A673 (cell line): Measurements from ENCODE around the gene DNAJB13. TPM values are rescaled to one million over a fixed set of nuclear protein-coding genes. Genes with fewer than 3 reads are reported as not detected.

Source experiments
- BruUV-seq: library from RNA; stranded (reverse); fragments of 400-500 nt; replicated peaks from 2 replicates; lab custom pipeline; 2021; lab: Mats Ljungman, UMichigan
- CTCF ChIA-PET: fragments of 300-600 bp; sonication (Branson Sonifier 250); formaldehyde crosslinking; loops from one replicate; lab custom pipeline; 2022; ENCODE audit warnings: antibody characterized with exemption; lab: Charles Lee
- POLR2A ChIA-PET: fragments of 300-600 bp; sonication (Branson Sonifier 250); formaldehyde crosslinking; loops from one replicate; lab custom pipeline; 2022; ENCODE audit warnings: antibody characterized with exemption; ENCODE audit not compliant: low non-redundant PET; lab: Charles Lee
- DNase-seq: peaks from one replicate; pipeline ENCODE4 v3.0.0-alpha.2; 2015; ENCODE audit warnings: low spot score
- H3K27ac ChIP-seq: fragments of 200-600 bp; sonication (generic); 2 replicates; pipeline ENCODE4 v1.5.1; 2016; ENCODE audit warnings: mixed run types, low read depth, mild to moderate bottlenecking, mixed read lengths, antibody characterized with exemption, low read length; ENCODE audit not compliant: poor library complexity, severe bottlenecking
- H3K27me3 ChIP-seq: fragments of 200-600 bp; sonication (generic); replicated peaks from 2 replicates; pipeline ENCODE4 v1.6.1; 2017; ENCODE audit warnings: mixed run types, low read depth, mild to moderate bottlenecking, mixed read lengths, antibody characterized with exemption, low read length; ENCODE audit not compliant: insufficient read depth, poor library complexity
- H3K36me3 ChIP-seq: fragments of 200-600 bp; sonication (generic); 2 replicates; pipeline ENCODE4 v1.6.1; 2016; ENCODE audit warnings: mixed run types, mild to moderate bottlenecking, mixed read lengths, antibody characterized with exemption, low read length; ENCODE audit not compliant: insufficient read depth, poor library complexity, severe bottlenecking
- H3K4me1 ChIP-seq: fragments of 200-600 bp; sonication (generic); 2 replicates; pipeline ENCODE4 v1.6.1; 2017; ENCODE audit warnings: mixed run types, mild to moderate bottlenecking, mixed read lengths, antibody characterized with exemption, low read length; ENCODE audit not compliant: insufficient read depth, poor library complexity, severe bottlenecking
- H3K4me3 ChIP-seq: fragments of 200-600 bp; sonication (generic); 2 replicates; pipeline ENCODE4 v1.5.1; 2016; ENCODE audit warnings: low read depth, mixed run types, mild to moderate bottlenecking, mixed read lengths, low read length; ENCODE audit not compliant: poor library complexity, severe bottlenecking
- H3K9me3 ChIP-seq: fragments of 200-600 bp; sonication (generic); 2 replicates; pipeline ENCODE4 v1.6.1; 2016; ENCODE audit warnings: mixed run types, low read depth, mild to moderate bottlenecking, mixed read lengths, antibody characterized with exemption, low read length; ENCODE audit not compliant: poor library complexity, severe bottlenecking
- EZH2 ChIP-seq: fragments of 200-600 bp; sonication (generic); IDR thresholded peaks from 2 replicates; pipeline ENCODE4 v1.6.1; 2017; ENCODE audit warnings: borderline replicate concordance, low read depth, mild to moderate bottlenecking, mixed read lengths, antibody characterized with exemption, low read length; ENCODE audit not compliant: poor library complexity, severe bottlenecking
- intact Hi-C: fragments of 100-400 bp; cut with micrococcal nuclease; formaldehyde crosslinking; loops from one replicate; pipeline ENCODE4 v1.10.0; 2022; ENCODE audit not compliant: unreplicated experiment
- total RNA-seq: library from RNA; stranded (reverse); gene quantifications from 2 replicates; pipeline ENCODE4 v1.2.3, GENCODE V29; 2021
- TF ChIP-seq, protein P1 (sequence below): fragments of 300-800, 200-600 bp; sonication (generic); conservative IDR thresholded peaks from 2 replicates; pipeline ENCODE4 v1.5.1; 2017; ENCODE audit warnings: low read depth, mild to moderate bottlenecking, antibody characterized with exemption, low read length, moderate library complexity, mixed read lengths

Gene DNAJB13
- total RNA-seq, 1 experiment from 2014 or later: 0.41 TPM

DNA sequence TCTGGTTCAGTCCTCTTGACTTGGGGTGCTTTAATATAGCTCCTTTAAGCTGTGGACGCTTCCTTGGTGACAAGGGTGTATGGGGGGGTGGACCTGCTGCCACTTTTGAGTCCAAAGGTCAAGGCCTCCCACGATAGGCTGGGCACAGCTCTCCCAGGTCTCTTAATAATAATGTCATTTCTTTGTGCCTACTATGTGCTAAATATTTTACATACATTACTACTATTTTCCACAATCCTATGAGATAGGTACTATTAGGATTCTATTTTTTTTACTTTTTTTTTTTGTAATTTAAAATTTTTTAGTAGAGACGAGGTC is 58.4 kb downstream of the DNAJB13 start:
- DNase-seq: no peak
- no TSS peak for BruUV-seq
- POLR2A ChIA-PET: no interaction called here
- Histone ChIP-seq H3K36me3 (no peaks in the 10 kb centered on the region), H3K4me1 (no peaks in the 10 kb centered on the region), H3K4me3 (no peak overlapping the region), H3K9me3 (no peaks in the 10 kb centered on the region), H3K27ac (no peak overlapping the region), H3K27me3 (no peaks in the 10 kb centered on the region)
- no peak for TF ChIP-seq EZH2
- TF ChIP-seq, protein P1, sequence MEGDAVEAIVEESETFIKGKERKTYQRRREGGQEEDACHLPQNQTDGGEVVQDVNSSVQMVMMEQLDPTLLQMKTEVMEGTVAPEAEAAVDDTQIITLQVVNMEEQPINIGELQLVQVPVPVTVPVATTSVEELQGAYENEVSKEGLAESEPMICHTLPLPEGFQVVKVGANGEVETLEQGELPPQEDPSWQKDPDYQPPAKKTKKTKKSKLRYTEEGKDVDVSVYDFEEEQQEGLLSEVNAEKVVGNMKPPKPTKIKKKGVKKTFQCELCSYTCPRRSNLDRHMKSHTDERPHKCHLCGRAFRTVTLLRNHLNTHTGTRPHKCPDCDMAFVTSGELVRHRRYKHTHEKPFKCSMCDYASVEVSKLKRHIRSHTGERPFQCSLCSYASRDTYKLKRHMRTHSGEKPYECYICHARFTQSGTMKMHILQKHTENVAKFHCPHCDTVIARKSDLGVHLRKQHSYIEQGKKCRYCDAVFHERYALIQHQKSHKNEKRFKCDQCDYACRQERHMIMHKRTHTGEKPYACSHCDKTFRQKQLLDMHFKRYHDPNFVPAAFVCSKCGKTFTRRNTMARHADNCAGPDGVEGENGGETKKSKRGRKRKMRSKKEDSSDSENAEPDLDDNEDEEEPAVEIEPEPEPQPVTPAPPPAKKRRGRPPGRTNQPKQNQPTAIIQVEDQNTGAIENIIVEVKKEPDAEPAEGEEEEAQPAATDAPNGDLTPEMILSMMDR: no peak
- intact Hi-C loops: no loop called here
- CTCF ChIA-PET: no interaction called here

DNA sequence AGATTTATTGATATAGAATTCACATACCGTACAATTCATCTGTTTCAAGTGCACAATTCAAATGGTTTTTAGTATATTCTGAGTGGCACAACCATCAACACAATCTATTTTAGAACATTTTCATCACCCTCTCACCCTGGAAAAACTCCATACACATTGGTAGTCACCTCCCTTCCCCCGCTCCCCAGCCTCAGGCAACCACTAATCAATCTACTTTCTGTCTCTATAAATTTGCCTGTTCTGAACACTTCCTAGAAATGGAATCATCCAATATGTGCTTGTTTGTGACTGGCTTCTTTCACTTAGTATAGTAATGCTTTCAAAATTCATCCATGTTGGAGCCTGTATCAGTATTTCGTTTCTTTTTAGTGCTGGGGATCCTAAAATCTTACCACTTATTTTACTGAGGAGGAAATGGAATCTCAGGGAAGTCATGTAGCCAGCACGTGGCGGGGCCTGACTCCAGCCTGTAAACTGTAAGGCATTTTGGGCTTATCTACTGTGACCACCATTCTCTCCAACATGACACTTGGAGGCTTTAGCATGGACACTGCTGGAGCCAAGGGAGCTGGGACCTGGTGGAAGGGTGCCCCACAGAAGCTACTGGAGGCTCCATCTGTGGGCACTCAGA is 59.0 kb downstream of the DNAJB13 start:
- BruUV-seq: no TSS peak
- CTCF ChIA-PET: no interaction called here

GRCh38 chr11:74010306-74011300 is 59.8 kb downstream of the DNAJB13 start:
- Histone ChIP-seq H3K27me3 (no peaks in the 10 kb centered on the region), H3K27ac (no peak overlapping the region), H3K36me3 (no peaks in the 10 kb centered on the region), H3K4me3 (no peak overlapping the region), H3K4me1 (no peaks in the 10 kb centered on the region), H3K9me3 (no peaks in the 10 kb centered on the region)
- CTCF ChIA-PET: no interaction called here
- intact Hi-C loops: no loop called here
- no peak for TF ChIP-seq EZH2
- TF ChIP-seq, protein P1: no peak
- BruUV-seq: no TSS peak
- POLR2A ChIA-PET: no interaction called here
- DNase-seq: no peak

More for the DNA sequence above, 59.0 kb downstream of the DNAJB13 start:
- H3K4me1 ChIP-seq: no peaks in the 10 kb centered on the region
- POLR2A ChIA-PET: no interaction called here
- intact Hi-C loops: no loop called here
- no peaks in the 10 kb centered on the region for H3K27me3 ChIP-seq
- H3K27ac ChIP-seq: no peak overlapping the region
- H3K9me3 ChIP-seq: no peaks in the 10 kb centered on the region
- no peak overlapping the region for H3K4me3 ChIP-seq
- TF ChIP-seq, protein P1: no peak
- no peak for TF ChIP-seq EZH2
- H3K36me3 ChIP-seq: no peaks in the 10 kb centered on the region
- DNase-seq: no peak
